Stomach (tissue), 4 donors: Measurements from ENCODE around the gene CT83.

Experiments
- EP300 ChIP-seq: sonication (generic); formaldehyde crosslinking; IDR thresholded peaks from one replicate; pipeline ENCODE4 v1.6.1; 2017; ENCODE audit warnings: antibody characterized with exemption
- POLR2A ChIP-seq, 4 donors: fragments of 450-650 bp; IDR thresholded peaks; one replicate each; pipeline ENCODE4 v1.6.1; 2016; ENCODE audit warnings: antibody characterized with exemption in 4 of 4, control low read depth in 2 of 4, mild to moderate bottlenecking in 1 of 4, moderate library complexity in 1 of 4
- POLR2AphosphoS5 ChIP-seq, 3 donors: sonication (generic); formaldehyde crosslinking; IDR thresholded peaks; one replicate each; pipeline ENCODE4 v1.6.1; 2016; ENCODE audit warnings: antibody characterized with exemption in 3 of 3

DNA sequence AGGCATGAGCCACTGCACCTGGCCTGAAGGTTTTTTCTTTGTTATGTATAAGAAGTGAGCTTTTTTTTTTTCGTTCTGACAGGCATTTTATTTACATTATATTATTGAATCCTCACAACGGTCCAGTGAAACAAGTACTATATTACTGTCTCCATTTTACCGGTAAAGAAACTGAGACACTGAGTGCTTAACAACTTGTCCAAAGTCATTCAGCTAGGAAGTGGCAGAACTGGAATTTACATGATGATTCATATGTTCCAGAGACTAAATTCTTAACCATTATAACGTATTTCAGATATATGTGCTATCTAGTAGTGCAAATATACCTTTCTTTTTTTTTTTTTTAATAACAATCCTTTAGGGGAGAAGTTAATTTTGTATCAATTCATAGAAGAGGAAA lies 44.8 kb downstream of the CT83 start:
- TF ChIP-seq EP300 (no peak), POLR2A (IDR thresholded peaks at IDR 0.05) (no peak), POLR2AphosphoS5 (IDR thresholded peaks at IDR 0.05) (no peak)
